Ovary (tissue), 3 donors: Measurements from ENCODE around the gene TNNT2.

Source experiments
- POLR2A ChIP-seq: fragments of 450-650 bp; IDR thresholded peaks from one replicate; pipeline ENCODE4 v1.6.1; 2017; ENCODE audit warnings: antibody characterized with exemption, mild to moderate bottlenecking, moderate library complexity
- TF ChIP-seq, protein P1 (sequence below), 3 donors: fragments of 450-650 bp in 2 of 3; fragments of 200-600 bp in 1 of 3; IDR thresholded peaks; one replicate each; pipeline versions ENCODE4 v1.5.1 to v1.8.0; 2016 to 2022; ENCODE audit warnings: antibody characterized with exemption in 3 of 3, mild to moderate bottlenecking in 1 of 3
- donor health status: DM: no; HTN: no; CAD: no.

GRCh38 chr1:201404722-201405483, 27.4 kb upstream of the TNNT2 start:
- TF ChIP-seq, protein P1, sequence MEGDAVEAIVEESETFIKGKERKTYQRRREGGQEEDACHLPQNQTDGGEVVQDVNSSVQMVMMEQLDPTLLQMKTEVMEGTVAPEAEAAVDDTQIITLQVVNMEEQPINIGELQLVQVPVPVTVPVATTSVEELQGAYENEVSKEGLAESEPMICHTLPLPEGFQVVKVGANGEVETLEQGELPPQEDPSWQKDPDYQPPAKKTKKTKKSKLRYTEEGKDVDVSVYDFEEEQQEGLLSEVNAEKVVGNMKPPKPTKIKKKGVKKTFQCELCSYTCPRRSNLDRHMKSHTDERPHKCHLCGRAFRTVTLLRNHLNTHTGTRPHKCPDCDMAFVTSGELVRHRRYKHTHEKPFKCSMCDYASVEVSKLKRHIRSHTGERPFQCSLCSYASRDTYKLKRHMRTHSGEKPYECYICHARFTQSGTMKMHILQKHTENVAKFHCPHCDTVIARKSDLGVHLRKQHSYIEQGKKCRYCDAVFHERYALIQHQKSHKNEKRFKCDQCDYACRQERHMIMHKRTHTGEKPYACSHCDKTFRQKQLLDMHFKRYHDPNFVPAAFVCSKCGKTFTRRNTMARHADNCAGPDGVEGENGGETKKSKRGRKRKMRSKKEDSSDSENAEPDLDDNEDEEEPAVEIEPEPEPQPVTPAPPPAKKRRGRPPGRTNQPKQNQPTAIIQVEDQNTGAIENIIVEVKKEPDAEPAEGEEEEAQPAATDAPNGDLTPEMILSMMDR (IDR thresholded peaks at IDR 0.05) = no peak
- TF ChIP-seq POLR2A = no peak
